ENCODE results near the gene MRPS6. TPM values are rescaled to one million over a fixed set of nuclear protein-coding genes. Genes with fewer than 3 reads are reported as not detected.
A peak's percentile ranks its signal among the peaks of the same experiment; 100 is the strongest.

The MRPS6 gene
- total and polyA plus RNA-seq, 2 experiments from 2014 or later, result 54.9 to 201 TPM

GRCh38 chr21:34034369-34035014 is 38.9 kb upstream of the MRPS6 start:
- Histone ChIP-seq H3K9me2 (replicated peaks; ENCODE audit: insufficient read depth) (no peaks in the 10 kb centered on the region), H3K27me3 (no peaks in the 10 kb centered on the region), H3K79me2 (no peaks in the 10 kb centered on the region), H3K4me1 (ENCODE audit: insufficient read depth) (no peaks in the 10 kb centered on the region), H3K4me3 (no peak overlapping the region), H3K4me2 (no peak overlapping the region), H3K36me3 (replicated peaks; ENCODE audit: insufficient read depth, low read depth) (no peaks in the 10 kb centered on the region), H3K9me3 (ENCODE audit: low read depth) (no peaks in the 10 kb centered on the region), H3K27ac (no peak overlapping the region), H2AFZ (no peak overlapping the region), H4K20me1 (ENCODE audit: insufficient read depth, poor library complexity, severe bottlenecking) (no peaks in the 10 kb centered on the region)
- WGBS (ENCODE audit: low lambda C conversion rate, missing lambda C conversion rate), result 61% methylated on average over 8 of the region's 8 CpGs
- TF ChIP-seq, protein P1, sequence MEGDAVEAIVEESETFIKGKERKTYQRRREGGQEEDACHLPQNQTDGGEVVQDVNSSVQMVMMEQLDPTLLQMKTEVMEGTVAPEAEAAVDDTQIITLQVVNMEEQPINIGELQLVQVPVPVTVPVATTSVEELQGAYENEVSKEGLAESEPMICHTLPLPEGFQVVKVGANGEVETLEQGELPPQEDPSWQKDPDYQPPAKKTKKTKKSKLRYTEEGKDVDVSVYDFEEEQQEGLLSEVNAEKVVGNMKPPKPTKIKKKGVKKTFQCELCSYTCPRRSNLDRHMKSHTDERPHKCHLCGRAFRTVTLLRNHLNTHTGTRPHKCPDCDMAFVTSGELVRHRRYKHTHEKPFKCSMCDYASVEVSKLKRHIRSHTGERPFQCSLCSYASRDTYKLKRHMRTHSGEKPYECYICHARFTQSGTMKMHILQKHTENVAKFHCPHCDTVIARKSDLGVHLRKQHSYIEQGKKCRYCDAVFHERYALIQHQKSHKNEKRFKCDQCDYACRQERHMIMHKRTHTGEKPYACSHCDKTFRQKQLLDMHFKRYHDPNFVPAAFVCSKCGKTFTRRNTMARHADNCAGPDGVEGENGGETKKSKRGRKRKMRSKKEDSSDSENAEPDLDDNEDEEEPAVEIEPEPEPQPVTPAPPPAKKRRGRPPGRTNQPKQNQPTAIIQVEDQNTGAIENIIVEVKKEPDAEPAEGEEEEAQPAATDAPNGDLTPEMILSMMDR (IDR thresholded peaks at IDR 0.05; ENCODE audit: poor library complexity), result no peak
- TF ChIP-seq EZH2phosphoT487 (IDR thresholded peaks at IDR 0.05; ENCODE audit: low read depth, severe bottlenecking, unreplicated experiment) (no peak), EZH2 (IDR thresholded peaks at IDR 0.05; ENCODE audit: borderline replicate concordance) (no peak)
- DNase-seq (ENCODE audit: low spot score), result no peak

DNA sequence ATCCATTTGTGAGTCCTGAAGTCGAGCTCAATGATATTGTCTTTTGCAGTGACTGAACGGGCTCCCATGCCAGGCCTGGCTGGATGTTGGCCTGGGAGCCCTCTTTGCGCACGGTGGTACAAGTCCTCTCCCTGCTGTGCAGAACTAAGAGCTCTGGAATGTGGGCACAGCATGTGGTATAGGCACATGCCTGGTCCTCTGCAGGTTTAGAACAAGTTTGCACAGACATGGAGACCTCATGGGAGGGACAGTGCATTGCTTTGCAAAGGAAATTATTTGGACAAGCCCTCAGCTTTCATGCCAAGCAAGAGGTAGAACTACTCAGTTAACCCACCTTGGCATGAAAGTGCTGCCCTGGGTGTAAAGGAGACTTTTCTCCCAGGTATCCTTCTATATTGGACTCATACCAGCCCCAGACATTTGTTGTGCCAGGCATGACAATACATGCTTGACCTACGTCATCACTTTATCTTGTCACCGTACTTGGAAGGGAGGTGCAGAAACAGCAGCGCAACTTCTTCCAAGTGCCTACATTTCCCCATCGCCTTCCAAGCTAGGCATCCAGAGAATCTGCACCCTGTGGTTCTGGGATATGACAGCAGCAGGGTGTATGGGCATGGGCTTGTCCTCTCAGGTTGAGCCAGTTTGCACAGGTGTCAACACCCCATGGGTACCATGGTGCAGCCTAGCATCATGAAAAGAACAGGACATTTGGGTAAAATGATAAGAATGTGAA is 37.6 kb upstream of the MRPS6 start:
- Histone ChIP-seq H3K36me3 (replicated peaks; ENCODE audit: insufficient read depth, low read depth) (no peaks in the 10 kb centered on the region), H3K4me3 (no peak overlapping the region), H2AFZ (no peak overlapping the region), H3K9me2 (replicated peaks; ENCODE audit: insufficient read depth) (no peaks in the 10 kb centered on the region), H3K9me3 (ENCODE audit: low read depth) (no peaks in the 10 kb centered on the region), H3K79me2 (no peaks in the 10 kb centered on the region), H3K27me3 (no peaks in the 10 kb centered on the region), H3K4me1 (ENCODE audit: insufficient read depth) (no peaks in the 10 kb centered on the region), H3K27ac (no peak overlapping the region), H4K20me1 (ENCODE audit: insufficient read depth, poor library complexity, severe bottlenecking) (no peaks in the 10 kb centered on the region), H3K4me2 (no peak overlapping the region)
- TF ChIP-seq EZH2phosphoT487 (IDR thresholded peaks at IDR 0.05; ENCODE audit: low read depth, severe bottlenecking, unreplicated experiment), result no peak
- TF ChIP-seq, protein P1 (IDR thresholded peaks at IDR 0.05; ENCODE audit: poor library complexity), result no peak
- no peak for TF ChIP-seq EZH2 (IDR thresholded peaks at IDR 0.05; ENCODE audit: borderline replicate concordance)
- DNase-seq (ENCODE audit: low spot score), result no peak
- WGBS (ENCODE audit: low lambda C conversion rate, missing lambda C conversion rate), result 93% methylated on average over 8 of the region's 8 CpGs

- Histone ChIP-seq H3K4me2 (peak overlapping the region; percentile 28), H3K27me3 (no peaks in the 10 kb centered on the region), H4K20me1 (ENCODE audit: insufficient read depth, poor library complexity, severe bottlenecking) (no peaks in the 10 kb centered on the region), H3K27ac (peak overlapping the region; percentile 50), H3K9me3 (ENCODE audit: low read depth) (no peaks in the 10 kb centered on the region), H3K4me1 (ENCODE audit: insufficient read depth) (no peaks in the 10 kb centered on the region), H3K79me2 (no peaks in the 10 kb centered on the region), H3K36me3 (replicated peaks; ENCODE audit: insufficient read depth, low read depth) (no peaks in the 10 kb centered on the region), H2AFZ (no peak overlapping the region), H3K9me2 (replicated peaks; ENCODE audit: insufficient read depth) (no peaks in the 10 kb centered on the region), H3K4me3 (no peak overlapping the region)
- WGBS (ENCODE audit: low lambda C conversion rate, missing lambda C conversion rate), result 55% methylated on average over 10 of the region's 11 CpGs
- DNase-seq (ENCODE audit: low spot score), result peak; percentile 53
- no peak for TF ChIP-seq EZH2 (IDR thresholded peaks at IDR 0.05; ENCODE audit: borderline replicate concordance)
- TF ChIP-seq, protein P1 (IDR thresholded peaks at IDR 0.05; ENCODE audit: poor library complexity), result no peak
- no peak for TF ChIP-seq EZH2phosphoT487 (IDR thresholded peaks at IDR 0.05; ENCODE audit: low read depth, severe bottlenecking, unreplicated experiment)
These were observed 36.2 kb upstream of the MRPS6 start for GRCh38 chr21:34037009-34037795.

Data from hepatocyte (in vitro differentiated cells).